ENCODE measurements around the gene SPO11.

The SPO11 gene

GRCh38 chr20:57353351-57353750 lies 23.7 kb downstream of the SPO11 start:
- no peak overlapping the region for H3K27ac ChIP-seq (ENCODE audit: low read length)
- no peaks in the 10 kb centered on the region for H3K27me3 ChIP-seq (ENCODE audit: control insufficient read depth in 1 of 2, insufficient read depth in 2 of 2, low read length in 2 of 2)
- no peaks in the 10 kb centered on the region for H3K9me3 ChIP-seq (ENCODE audit: control insufficient read depth in 2 of 2, low read length in 2 of 2)
- H3K36me3 ChIP-seq (ENCODE audit: control insufficient read depth in 2 of 2, insufficient read depth in 2 of 2, low read length in 2 of 2), result peaks cover 19 to 25% of the 10 kb centered on the region in 2 donors
- H3K9ac ChIP-seq (ENCODE audit: low read length in 2 of 2), result no peak overlapping the region
- H3K4me3 ChIP-seq (ENCODE audit: low read length in 2 of 2), result no peak overlapping the region
- H3K4me1 ChIP-seq (ENCODE audit: control insufficient read depth, insufficient read depth, low read length), result peaks cover 10% of the 10 kb centered on the region

GRCh38 chr20:57361517-57361916 lies 31.9 kb downstream of the SPO11 start:
- Histone ChIP-seq H3K9me3 (ENCODE audit: control insufficient read depth in 2 of 2, low read length in 2 of 2) (no peaks in the 10 kb centered on the region), H3K27ac (ENCODE audit: low read length) (no peak overlapping the region), H3K4me1 (ENCODE audit: control insufficient read depth, insufficient read depth, low read length) (no peaks in the 10 kb centered on the region), H3K9ac (ENCODE audit: low read length in 2 of 2) (no peak overlapping the region), H3K27me3 (ENCODE audit: control insufficient read depth in 1 of 2, insufficient read depth in 2 of 2, low read length in 2 of 2) (no peaks in the 10 kb centered on the region), H3K4me3 (ENCODE audit: low read length in 2 of 2) (no peak overlapping the region), H3K36me3 (ENCODE audit: control insufficient read depth in 2 of 2, insufficient read depth in 2 of 2, low read length in 2 of 2) (peaks cover 18 to 22% of the 10 kb centered on the region in 2 donors)

GRCh38 chr20:57364451-57364850 lies 34.8 kb downstream of the SPO11 start:
- Histone ChIP-seq H3K9me3 (ENCODE audit: control insufficient read depth in 2 of 2, low read length in 2 of 2) (no peaks in the 10 kb centered on the region), H3K4me3 (ENCODE audit: low read length in 2 of 2) (no peak overlapping the region), H3K9ac (ENCODE audit: low read length in 2 of 2) (no peak overlapping the region), H3K4me1 (ENCODE audit: control insufficient read depth, insufficient read depth, low read length) (no peaks in the 10 kb centered on the region), H3K27ac (ENCODE audit: low read length) (no peak overlapping the region), H3K27me3 (ENCODE audit: control insufficient read depth in 1 of 2, insufficient read depth in 2 of 2, low read length in 2 of 2) (no peaks in the 10 kb centered on the region), H3K36me3 (ENCODE audit: control insufficient read depth in 2 of 2, insufficient read depth in 2 of 2, low read length in 2 of 2) (peaks cover 42 to 44% of the 10 kb centered on the region in 2 donors)

GRCh38 chr20:57369596-57369995 lies 40.0 kb downstream of the SPO11 start:
- H3K4me3 ChIP-seq (ENCODE audit: low read length in 2 of 2), result no peak overlapping the region
- H3K9ac ChIP-seq (ENCODE audit: low read length in 2 of 2), result no peak overlapping the region
- H3K36me3 ChIP-seq (ENCODE audit: control insufficient read depth in 2 of 2, insufficient read depth in 2 of 2, low read length in 2 of 2), result peaks cover 80% of the 10 kb centered on the region in 2 donors
- H3K27ac ChIP-seq (ENCODE audit: low read length), result no peak overlapping the region
- no peaks in the 10 kb centered on the region for H3K27me3 ChIP-seq (ENCODE audit: control insufficient read depth in 1 of 2, insufficient read depth in 2 of 2, low read length in 2 of 2)
- peaks cover 1% of the 10 kb centered on the region for H3K4me1 ChIP-seq (ENCODE audit: control insufficient read depth, insufficient read depth, low read length)
- H3K9me3 ChIP-seq (ENCODE audit: control insufficient read depth in 2 of 2, low read length in 2 of 2), result no peaks in the 10 kb centered on the region

GRCh38 chr20:57370316-57370715 lies 40.7 kb downstream of the SPO11 start:
- Histone ChIP-seq H3K27me3 (ENCODE audit: control insufficient read depth in 1 of 2, insufficient read depth in 2 of 2, low read length in 2 of 2) (no peaks in the 10 kb centered on the region), H3K36me3 (ENCODE audit: control insufficient read depth in 2 of 2, insufficient read depth in 2 of 2, low read length in 2 of 2) (peaks cover 84 to 87% of the 10 kb centered on the region in 2 donors), H3K4me3 (ENCODE audit: low read length in 2 of 2) (no peak overlapping the region), H3K4me1 (ENCODE audit: control insufficient read depth, insufficient read depth, low read length) (peaks cover 3% of the 10 kb centered on the region), H3K9me3 (ENCODE audit: control insufficient read depth in 2 of 2, low read length in 2 of 2) (no peaks in the 10 kb centered on the region), H3K9ac (ENCODE audit: low read length in 2 of 2) (no peak overlapping the region), H3K27ac (ENCODE audit: low read length) (no peak overlapping the region)

GRCh38 chr20:57371363-57371762 lies 41.8 kb downstream of the SPO11 start:
- Histone ChIP-seq H3K27ac (ENCODE audit: low read length) (no peak overlapping the region), H3K27me3 (ENCODE audit: control insufficient read depth in 1 of 2, insufficient read depth in 2 of 2, low read length in 2 of 2) (no peaks in the 10 kb centered on the region), H3K9me3 (ENCODE audit: control insufficient read depth in 2 of 2, low read length in 2 of 2) (no peaks in the 10 kb centered on the region), H3K4me1 (ENCODE audit: control insufficient read depth, insufficient read depth, low read length) (peaks cover 3% of the 10 kb centered on the region), H3K9ac (ENCODE audit: low read length in 2 of 2) (no peak overlapping the region), H3K4me3 (ENCODE audit: low read length in 2 of 2) (no peak overlapping the region), H3K36me3 (ENCODE audit: control insufficient read depth in 2 of 2, insufficient read depth in 2 of 2, low read length in 2 of 2) (peaks cover 81 to 88% of the 10 kb centered on the region in 2 donors)

GRCh38 chr20:57372157-57372556 lies 42.6 kb downstream of the SPO11 start:
- H3K36me3 ChIP-seq (ENCODE audit: control insufficient read depth in 2 of 2, insufficient read depth in 2 of 2, low read length in 2 of 2), result peaks cover 78 to 84% of the 10 kb centered on the region in 2 donors
- peaks cover 3% of the 10 kb centered on the region for H3K4me1 ChIP-seq (ENCODE audit: control insufficient read depth, insufficient read depth, low read length)
- H3K9ac ChIP-seq (ENCODE audit: low read length in 2 of 2), result no peak overlapping the region
- no peaks in the 10 kb centered on the region for H3K27me3 ChIP-seq (ENCODE audit: control insufficient read depth in 1 of 2, insufficient read depth in 2 of 2, low read length in 2 of 2)
- H3K4me3 ChIP-seq (ENCODE audit: low read length in 2 of 2), result no peak overlapping the region
- H3K9me3 ChIP-seq (ENCODE audit: control insufficient read depth in 2 of 2, low read length in 2 of 2), result no peaks in the 10 kb centered on the region
- H3K27ac ChIP-seq (ENCODE audit: low read length), result no peak overlapping the region

GRCh38 chr20:57372581-57373350 lies 43.2 kb downstream of the SPO11 start:
- peaks cover 79 to 88% of the 10 kb centered on the region in 2 donors for H3K36me3 ChIP-seq (ENCODE audit: control insufficient read depth in 2 of 2, insufficient read depth in 2 of 2, low read length in 2 of 2)
- H3K27me3 ChIP-seq (ENCODE audit: control insufficient read depth in 1 of 2, insufficient read depth in 2 of 2, low read length in 2 of 2), result no peaks in the 10 kb centered on the region
- no peaks in the 10 kb centered on the region for H3K9me3 ChIP-seq (ENCODE audit: control insufficient read depth in 2 of 2, low read length in 2 of 2)
- H3K27ac ChIP-seq (ENCODE audit: low read length), result no peak overlapping the region
- H3K4me3 ChIP-seq (ENCODE audit: low read length in 2 of 2), result no peak overlapping the region
- peaks cover 3% of the 10 kb centered on the region for H3K4me1 ChIP-seq (ENCODE audit: control insufficient read depth, insufficient read depth, low read length)
- no peak overlapping the region for H3K9ac ChIP-seq (ENCODE audit: low read length in 2 of 2)

GRCh38 chr20:57374343-57374930 lies 44.8 kb downstream of the SPO11 start:
- no peaks in the 10 kb centered on the region for H3K27me3 ChIP-seq (ENCODE audit: control insufficient read depth in 1 of 2, insufficient read depth in 2 of 2, low read length in 2 of 2)
- H3K4me1 ChIP-seq (ENCODE audit: control insufficient read depth, insufficient read depth, low read length), result peaks cover 3% of the 10 kb centered on the region
- H3K4me3 ChIP-seq (ENCODE audit: low read length in 2 of 2), result no peak overlapping the region
- H3K9ac ChIP-seq (ENCODE audit: low read length in 2 of 2), result no peak overlapping the region
- no peak overlapping the region for H3K27ac ChIP-seq (ENCODE audit: low read length)
- no peaks in the 10 kb centered on the region for H3K9me3 ChIP-seq (ENCODE audit: control insufficient read depth in 2 of 2, low read length in 2 of 2)
- peaks cover 75 to 81% of the 10 kb centered on the region in 2 donors for H3K36me3 ChIP-seq (ENCODE audit: control insufficient read depth in 2 of 2, insufficient read depth in 2 of 2, low read length in 2 of 2)

- Histone ChIP-seq H3K27me3 (ENCODE audit: control insufficient read depth in 1 of 2, insufficient read depth in 2 of 2, low read length in 2 of 2) (no peaks in the 10 kb centered on the region), H3K4me3 (ENCODE audit: low read length in 2 of 2) (no peak overlapping the region), H3K9me3 (ENCODE audit: control insufficient read depth in 2 of 2, low read length in 2 of 2) (no peaks in the 10 kb centered on the region), H3K36me3 (ENCODE audit: control insufficient read depth in 2 of 2, insufficient read depth in 2 of 2, low read length in 2 of 2) (peaks cover 71 to 74% of the 10 kb centered on the region in 2 donors), H3K4me1 (ENCODE audit: control insufficient read depth, insufficient read depth, low read length) (peaks cover 3% of the 10 kb centered on the region), H3K27ac (ENCODE audit: low read length) (peak overlapping the region; percentile 18), H3K9ac (ENCODE audit: low read length in 2 of 2) (no peak overlapping the region)
Observed at GRCh38 chr20:57374931-57375651, 45.5 kb downstream of the SPO11 start.
